HFF-Myc (cell line): ENCODE results near the gene MSH2.
A peak's percentile ranks its signal among the peaks of the same experiment; 100 is the strongest.
"Not testable (repeated sequence)": the region's sequence is repeated elsewhere in the genome, so short reads cannot be mapped to it uniquely, and the experiment has no call there.

Experiments used
- DNase-seq: peaks from one replicate; pipeline ENCODE4 v3.0.0-alpha.2; 2011; ENCODE audit warnings: low read depth; ENCODE audit errors: extremely low read depth
- H3K4me3 ChIP-seq: replicated peaks from 2 replicates; pipeline ENCODE4 v1.5.1; 2011; ENCODE audit warnings: low read depth, mild to moderate bottlenecking, control low read depth, low read length
- TF ChIP-seq, protein P1 (sequence below): IDR thresholded peaks from 2 replicates; pipeline ENCODE4 v1.5.1; 2012; ENCODE audit warnings: mild to moderate bottlenecking, low read depth, low read length, control low read depth; ENCODE audit errors: missing control alignments

The MSH2 gene

GRCh38 chr2:47426786-47427185 lies 23.8 kb downstream of the MSH2 start:
- no peak overlapping the region for H3K4me3 ChIP-seq
- DNase-seq = no peak
- TF ChIP-seq, protein P1, sequence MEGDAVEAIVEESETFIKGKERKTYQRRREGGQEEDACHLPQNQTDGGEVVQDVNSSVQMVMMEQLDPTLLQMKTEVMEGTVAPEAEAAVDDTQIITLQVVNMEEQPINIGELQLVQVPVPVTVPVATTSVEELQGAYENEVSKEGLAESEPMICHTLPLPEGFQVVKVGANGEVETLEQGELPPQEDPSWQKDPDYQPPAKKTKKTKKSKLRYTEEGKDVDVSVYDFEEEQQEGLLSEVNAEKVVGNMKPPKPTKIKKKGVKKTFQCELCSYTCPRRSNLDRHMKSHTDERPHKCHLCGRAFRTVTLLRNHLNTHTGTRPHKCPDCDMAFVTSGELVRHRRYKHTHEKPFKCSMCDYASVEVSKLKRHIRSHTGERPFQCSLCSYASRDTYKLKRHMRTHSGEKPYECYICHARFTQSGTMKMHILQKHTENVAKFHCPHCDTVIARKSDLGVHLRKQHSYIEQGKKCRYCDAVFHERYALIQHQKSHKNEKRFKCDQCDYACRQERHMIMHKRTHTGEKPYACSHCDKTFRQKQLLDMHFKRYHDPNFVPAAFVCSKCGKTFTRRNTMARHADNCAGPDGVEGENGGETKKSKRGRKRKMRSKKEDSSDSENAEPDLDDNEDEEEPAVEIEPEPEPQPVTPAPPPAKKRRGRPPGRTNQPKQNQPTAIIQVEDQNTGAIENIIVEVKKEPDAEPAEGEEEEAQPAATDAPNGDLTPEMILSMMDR = no peak

DNA sequence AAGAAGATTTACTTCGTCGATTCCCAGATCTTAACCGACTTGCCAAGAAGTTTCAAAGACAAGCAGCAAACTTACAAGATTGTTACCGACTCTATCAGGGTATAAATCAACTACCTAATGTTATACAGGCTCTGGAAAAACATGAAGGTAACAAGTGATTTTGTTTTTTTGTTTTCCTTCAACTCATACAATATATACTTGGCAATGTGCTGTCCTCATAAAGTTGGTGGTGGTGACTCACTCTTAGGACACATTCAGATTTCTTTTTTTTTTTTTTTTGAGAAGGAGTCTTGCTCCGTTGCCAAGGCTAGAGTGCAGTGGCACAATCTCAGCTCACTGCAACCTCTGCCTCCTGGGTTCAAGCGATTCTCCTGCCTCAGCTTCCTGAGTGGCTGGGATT lies 26.8 kb downstream of the MSH2 start:
- no peak overlapping the region for H3K4me3 ChIP-seq
- TF ChIP-seq, protein P1 = no peak
- peak; percentile 14 for DNase-seq

GRCh38 chr2:47433006-47433405 lies 30.1 kb downstream of the MSH2 start:
- DNase-seq, H3K4me3 ChIP-seq: not testable (repeated sequence)

DNA sequence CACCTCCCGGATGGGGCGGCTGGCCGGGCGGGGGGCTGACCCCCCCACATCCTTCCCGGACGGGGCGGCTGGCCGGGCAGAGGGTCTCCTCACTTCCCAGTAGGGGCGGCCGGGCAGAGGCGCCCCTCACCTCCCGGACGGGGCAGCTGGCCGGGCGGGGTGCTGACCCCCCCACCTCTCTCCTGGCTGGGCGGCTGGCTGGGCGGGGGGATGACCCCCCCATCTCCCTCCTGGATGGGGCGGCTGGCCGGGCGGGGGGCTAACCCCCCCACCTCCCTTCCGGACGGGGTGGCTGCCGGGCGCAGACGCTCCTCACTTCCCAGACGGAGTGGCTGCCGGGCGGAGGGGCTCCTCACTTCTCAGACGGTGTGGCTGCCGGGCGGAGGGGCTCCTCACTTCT lies 30.5 kb downstream of the MSH2 start:
- H3K4me3 ChIP-seq, DNase-seq: not testable (repeated sequence)

- TF ChIP-seq, protein P1 = no peak
- peak; percentile 14 for DNase-seq
- no peak overlapping the region for H3K4me3 ChIP-seq
These were observed 34.3 kb downstream of the MSH2 start for GRCh38 chr2:47437287-47437686.

DNA sequence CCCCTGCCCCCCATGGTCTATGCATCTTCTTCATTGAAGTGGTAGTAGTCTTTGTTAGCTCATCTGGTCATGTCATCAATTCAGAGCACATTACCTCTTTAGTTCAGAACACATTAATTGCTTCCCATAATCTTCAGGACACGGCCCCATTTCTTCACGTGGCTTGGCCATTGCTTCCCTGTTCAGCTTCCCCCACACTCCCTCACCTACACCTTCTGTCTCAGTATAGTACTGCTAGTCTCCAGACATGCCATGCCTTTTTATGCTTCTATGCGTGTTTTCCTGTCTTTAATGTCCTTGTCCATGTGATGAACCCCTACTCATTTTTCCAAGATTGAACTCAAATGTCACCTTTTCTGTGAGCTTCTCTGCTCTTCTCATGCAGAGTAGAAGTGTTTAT lies 35.1 kb downstream of the MSH2 start:
- H3K4me3 ChIP-seq = no peak overlapping the region
- DNase-seq = no peak
- TF ChIP-seq, protein P1 = no peak

GRCh38 chr2:47438783-47439182 lies 35.8 kb downstream of the MSH2 start:
- TF ChIP-seq, protein P1 = no peak
- DNase-seq = no peak
- no peak overlapping the region for H3K4me3 ChIP-seq

GRCh38 chr2:47451790-47452189 lies 48.8 kb downstream of the MSH2 start:
- TF ChIP-seq, protein P1 = no peak
- no peak for DNase-seq
- H3K4me3 ChIP-seq = no peak overlapping the region
